Smooth muscle cell (in vitro differentiated cells): Measurements from ENCODE around the gene VEGFB. TPM values are rescaled to one million over a fixed set of nuclear protein-coding genes. Genes with fewer than 3 reads are reported as not detected.
"Not testable (repeated sequence)": the region's sequence is repeated elsewhere in the genome, so short reads cannot be mapped to it uniquely, and the experiment has no call there.

Experiments
- DNase-seq: peaks from one replicate; lab custom pipeline; 2025; ENCODE audit not compliant: unreplicated experiment; lab: John Stamatoyannopoulos, UW
- H2AFZ ChIP-seq: fragments of 200-600 bp; sonication (generic); 2 replicates; pipeline ENCODE4 v1.6.0; 2016; ENCODE audit warnings: antibody characterized with exemption, low read depth, mild to moderate bottlenecking
- H3F3A ChIP-seq: fragments of 200-600 bp; sonication (generic); 2 replicates; pipeline ENCODE4 v1.6.0; 2017; ENCODE audit warnings: antibody characterized with exemption, low read depth
- H3K27ac ChIP-seq: fragments of 200-600 bp; sonication (generic); 2 replicates; pipeline ENCODE4 v1.5.1; 2016; ENCODE audit warnings: low read depth, mild to moderate bottlenecking
- H3K27me3 ChIP-seq: fragments of 200-600 bp; sonication (generic); 2 replicates; pipeline ENCODE4 v1.6.1; 2016; ENCODE audit warnings: low read depth, mild to moderate bottlenecking
- H3K36me3 ChIP-seq: fragments of 200-600 bp; sonication (generic); 2 replicates; pipeline ENCODE4 v1.5.1; 2016; ENCODE audit warnings: low read depth
- H3K4me1 ChIP-seq: fragments of 200-600 bp; sonication (generic); 2 replicates; pipeline ENCODE4 v1.5.1; 2016; ENCODE audit warnings: low read depth
- H3K4me2 ChIP-seq: fragments of 200-600 bp; sonication (generic); 2 replicates; pipeline ENCODE4 v1.6.0; 2016; ENCODE audit warnings: mild to moderate bottlenecking
- H3K4me3 ChIP-seq: fragments of 200-600 bp; sonication (generic); 2 replicates; pipeline ENCODE4 v1.5.1; 2016; ENCODE audit warnings: mild to moderate bottlenecking
- H3K79me2 ChIP-seq: fragments of 200-600 bp; sonication (generic); 2 replicates; pipeline ENCODE4 v1.6.0; 2016; ENCODE audit warnings: low read depth, mild to moderate bottlenecking
- H3K9ac ChIP-seq: fragments of 200-600 bp; sonication (generic); 2 replicates; pipeline ENCODE4 v1.6.0; 2016; ENCODE audit warnings: low read depth
- H3K9me3 ChIP-seq: fragments of 200-600 bp; sonication (generic); replicated peaks from 2 replicates; pipeline ENCODE4 v1.5.1; 2016; ENCODE audit warnings: low read depth
- H4K20me1 ChIP-seq: fragments of 200-600 bp; sonication (generic); 2 replicates; pipeline ENCODE4 v1.6.0; 2016; ENCODE audit warnings: low read depth
- WGBS: methylation state at CpG from one replicate; pipeline ENCODE4 v1.1.7; 2016; ENCODE audit warnings: low lambda C conversion rate; 5-methylcytosine and 5-hydroxymethylcytosine counted together
- polyA plus RNA-seq: library from polyadenylated mRNA; unstranded; fragments of >200 nt; fragmentation: Nextera tagmentation; extraction: Ambion mirVana; gene quantifications from 2 replicates; pipeline ENCODE4 v1.2.1, GENCODE V29; 2016
- total RNA-seq: library from RNA; depleted of rRNA; stranded (reverse); fragments of >200 nt; gene quantifications from 2 replicates; pipeline ENCODE4 v1.2.3, GENCODE V29; 2014
- TF ChIP-seq, protein P1 (sequence below): fragments of 200-600 bp; sonication (generic); IDR thresholded peaks from 2 replicates; pipeline ENCODE4 v1.5.1; 2017; ENCODE audit warnings: borderline replicate concordance, mild to moderate bottlenecking, antibody characterized with exemption; ENCODE audit not compliant: insufficient read depth, poor library complexity, severe bottlenecking

Gene VEGFB
- total and polyA plus RNA-seq, 2 experiments from 2014 or later = 27.9 to 96.5 TPM

- Histone ChIP-seq H3K36me3 (no peaks in the 10 kb centered on the region), H3K27me3 (no peaks in the 10 kb centered on the region), H3K4me3 (peak overlapping the region; percentile 63), H3K27ac (peak overlapping the region; percentile 87), H2AFZ (no peak overlapping the region), H3K9ac (peak overlapping the region; percentile 80), H3K4me2 (peak overlapping the region; percentile 89), H3F3A (peaks cover 7% of the 10 kb centered on the region), H3K79me2 (peaks cover 19% of the 10 kb centered on the region), H4K20me1 (peaks cover 30% of the 10 kb centered on the region), H3K9me3 (no peaks in the 10 kb centered on the region), H3K4me1 (peaks cover 25% of the 10 kb centered on the region)
- DNase-seq = peak; percentile 33
- TF ChIP-seq, protein P1, sequence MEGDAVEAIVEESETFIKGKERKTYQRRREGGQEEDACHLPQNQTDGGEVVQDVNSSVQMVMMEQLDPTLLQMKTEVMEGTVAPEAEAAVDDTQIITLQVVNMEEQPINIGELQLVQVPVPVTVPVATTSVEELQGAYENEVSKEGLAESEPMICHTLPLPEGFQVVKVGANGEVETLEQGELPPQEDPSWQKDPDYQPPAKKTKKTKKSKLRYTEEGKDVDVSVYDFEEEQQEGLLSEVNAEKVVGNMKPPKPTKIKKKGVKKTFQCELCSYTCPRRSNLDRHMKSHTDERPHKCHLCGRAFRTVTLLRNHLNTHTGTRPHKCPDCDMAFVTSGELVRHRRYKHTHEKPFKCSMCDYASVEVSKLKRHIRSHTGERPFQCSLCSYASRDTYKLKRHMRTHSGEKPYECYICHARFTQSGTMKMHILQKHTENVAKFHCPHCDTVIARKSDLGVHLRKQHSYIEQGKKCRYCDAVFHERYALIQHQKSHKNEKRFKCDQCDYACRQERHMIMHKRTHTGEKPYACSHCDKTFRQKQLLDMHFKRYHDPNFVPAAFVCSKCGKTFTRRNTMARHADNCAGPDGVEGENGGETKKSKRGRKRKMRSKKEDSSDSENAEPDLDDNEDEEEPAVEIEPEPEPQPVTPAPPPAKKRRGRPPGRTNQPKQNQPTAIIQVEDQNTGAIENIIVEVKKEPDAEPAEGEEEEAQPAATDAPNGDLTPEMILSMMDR = no peak
- 1% methylated on average over 45 of the region's 46 CpGs for WGBS
Observed at GRCh38 chr11:64245797-64246620, 11.6 kb downstream of the VEGFB start.

DNA sequence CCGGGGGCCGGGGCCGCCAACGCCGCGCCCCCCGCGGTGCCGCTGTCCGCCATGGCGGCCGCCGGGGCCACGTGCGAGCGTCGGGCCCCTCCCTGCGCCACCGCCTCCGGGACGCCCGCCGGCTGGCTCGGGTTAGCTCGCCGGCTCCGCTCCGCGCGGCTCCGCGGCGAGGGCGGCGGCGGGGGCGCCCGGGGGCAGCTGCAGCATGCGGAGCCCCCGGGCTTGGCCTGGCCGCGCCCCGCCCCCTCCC, 12.2 kb downstream of the VEGFB start:
- Histone ChIP-seq H3K4me1 (peaks cover 25% of the 10 kb centered on the region), H4K20me1 (peaks cover 30% of the 10 kb centered on the region), H3K4me3 (peak overlapping the region; percentile 63), H3K79me2 (peaks cover 19% of the 10 kb centered on the region), H3K27ac (peak overlapping the region; percentile 87)
- H3K27me3 ChIP-seq, H3F3A ChIP-seq, H3K4me2 ChIP-seq, H3K9me3 ChIP-seq, H3K36me3 ChIP-seq, H2AFZ ChIP-seq, H3K9ac ChIP-seq, DNase-seq: not testable (repeated sequence)
- WGBS = 0% methylated on average over 20 of the region's 43 CpGs

- H3K79me2 ChIP-seq = peaks cover 25% of the 10 kb centered on the region
- 1% methylated on average over 43 of the region's 74 CpGs for WGBS
- no peaks in the 10 kb centered on the region for H3K27me3 ChIP-seq
- H3K4me3 ChIP-seq = peak within 1 kb of the TSS; percentile 63
- H3K9ac ChIP-seq = peak within 1 kb of the TSS; percentile 80
- TF ChIP-seq, protein P1 = no peak
- DNase-seq = peak; percentile 72
- H4K20me1 ChIP-seq = peaks cover 28% of the 10 kb centered on the region
- peaks cover 7% of the 10 kb centered on the region for H3F3A ChIP-seq
- no peaks in the 10 kb centered on the region for H3K9me3 ChIP-seq
- peak within 1 kb of the TSS; percentile 92 for H3K4me2 ChIP-seq
- peak within 1 kb of the TSS; percentile 59 for H2AFZ ChIP-seq
- H3K36me3 ChIP-seq = no peaks in the 10 kb centered on the region
- peak within 1 kb of the TSS; percentile 87 for H3K27ac ChIP-seq
- H3K4me1 ChIP-seq = peaks cover 25% of the 10 kb centered on the region
Observed at GRCh38 chr11:64246871-64247728, 12.7 kb downstream of the VEGFB start, which contains the start of gene PPP1R14B. PPP1R14B (minus strand) TSS chr11:64246943; CDS start chr11:64246673, 270 bp downstream.

- Histone ChIP-seq H3K36me3 (no peaks in the 10 kb centered on the region), H3K9me3 (no peaks in the 10 kb centered on the region), H3F3A (peaks cover 7% of the 10 kb centered on the region), H3K4me2 (peak overlapping the region; percentile 92), H3K4me3 (peak overlapping the region; percentile 57), H3K4me1 (peaks cover 23% of the 10 kb centered on the region), H3K27me3 (no peaks in the 10 kb centered on the region), H3K9ac (peak overlapping the region; percentile 23), H2AFZ (no peak overlapping the region), H3K79me2 (peaks cover 23% of the 10 kb centered on the region), H4K20me1 (peaks cover 25% of the 10 kb centered on the region), H3K27ac (peak overlapping the region; percentile 75)
- WGBS = 38% methylated on average over 31 of the region's 31 CpGs
- no peak for DNase-seq
- TF ChIP-seq, protein P1 = no peak
Observed at GRCh38 chr11:64247729-64248531, 13.5 kb downstream of the VEGFB start.
